Measurements from ENCODE around the gene SLC46A2.

SLC46A2 gene

DNA sequence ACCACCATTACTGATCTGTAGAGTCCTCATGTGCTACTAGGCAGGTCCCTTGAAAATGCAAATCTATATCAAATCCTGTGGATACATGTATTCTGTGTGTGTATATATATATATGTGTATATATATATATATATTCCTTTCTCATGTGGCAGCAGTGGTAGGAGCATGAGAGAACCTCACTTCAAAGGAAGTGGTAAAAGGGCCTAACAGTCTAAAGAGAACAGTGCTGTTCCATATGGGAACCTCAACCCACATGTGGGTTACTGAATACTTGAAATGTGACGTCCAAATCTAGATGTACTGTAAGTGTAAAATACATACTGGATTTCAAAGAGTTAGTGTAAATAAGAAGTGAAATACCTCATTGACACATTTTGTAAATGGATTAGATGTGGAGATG lies 5.4 kb downstream of the SLC46A2 start:
- DNase-seq (ENCODE audit: low read depth in 2 of 2) = no peak

DNA sequence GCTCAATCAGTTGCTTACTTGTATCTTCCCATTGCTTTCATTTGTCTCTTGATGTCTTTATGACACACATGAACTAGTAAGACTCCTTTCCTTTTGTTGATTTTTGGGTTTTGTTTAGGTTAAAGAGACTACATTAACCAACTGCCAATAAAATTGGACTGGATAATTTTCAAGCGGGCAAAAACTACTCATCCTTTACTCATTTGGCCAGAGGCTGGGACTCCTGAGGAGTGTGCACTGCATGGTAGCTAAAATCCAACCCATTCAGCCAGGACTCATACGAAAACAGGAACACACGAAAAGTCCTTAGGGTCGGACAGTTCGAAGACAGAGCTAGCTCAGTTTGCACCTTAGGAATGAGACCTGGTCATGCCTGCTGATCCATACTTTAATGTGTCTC lies 6.0 kb downstream of the SLC46A2 start:
- no peak for DNase-seq (ENCODE audit: low read depth in 2 of 2)

DNA sequence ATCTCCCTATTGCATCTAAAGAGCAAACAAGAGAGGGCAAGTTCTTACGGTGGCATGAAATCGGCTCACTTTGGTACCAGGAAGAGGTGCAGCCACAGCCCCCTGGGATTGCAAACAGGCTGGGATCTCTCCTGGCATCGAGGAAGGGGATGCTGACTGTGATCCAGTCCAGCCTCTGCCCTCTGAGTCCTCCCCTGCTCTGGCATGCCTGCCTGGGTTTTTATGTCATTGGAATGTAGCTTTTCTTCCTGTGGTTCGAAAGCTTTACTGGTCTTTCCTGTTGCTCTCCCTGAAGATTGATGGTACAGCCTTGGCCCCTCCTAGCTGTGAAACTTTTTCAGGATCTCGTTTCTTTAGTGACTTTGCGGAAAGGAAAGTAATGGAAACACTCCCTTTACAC lies 6.6 kb downstream of the SLC46A2 start:
- no peak for DNase-seq (ENCODE audit: low read depth in 2 of 2)

DNA sequence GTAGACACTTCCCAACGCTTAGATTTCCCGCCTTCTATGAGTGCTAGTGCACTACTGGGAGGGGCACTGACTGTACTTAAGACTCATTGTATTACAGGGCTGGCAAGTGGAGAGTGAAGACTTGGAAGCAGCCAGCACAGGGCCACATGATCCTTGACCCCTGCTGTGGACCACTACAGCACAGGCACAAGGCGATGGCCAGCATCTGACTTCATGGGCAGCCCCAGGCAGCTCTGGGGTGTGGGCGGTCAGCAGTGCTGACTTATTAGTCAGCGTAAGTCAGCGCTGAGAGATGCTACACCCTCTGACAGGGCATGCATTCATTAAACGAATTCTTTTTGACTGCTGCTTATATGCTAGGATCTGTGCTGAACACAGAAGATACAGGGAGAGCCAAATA lies 9.3 kb downstream of the SLC46A2 start:
- no peak for DNase-seq (ENCODE audit: low read depth in 2 of 2)

DNA sequence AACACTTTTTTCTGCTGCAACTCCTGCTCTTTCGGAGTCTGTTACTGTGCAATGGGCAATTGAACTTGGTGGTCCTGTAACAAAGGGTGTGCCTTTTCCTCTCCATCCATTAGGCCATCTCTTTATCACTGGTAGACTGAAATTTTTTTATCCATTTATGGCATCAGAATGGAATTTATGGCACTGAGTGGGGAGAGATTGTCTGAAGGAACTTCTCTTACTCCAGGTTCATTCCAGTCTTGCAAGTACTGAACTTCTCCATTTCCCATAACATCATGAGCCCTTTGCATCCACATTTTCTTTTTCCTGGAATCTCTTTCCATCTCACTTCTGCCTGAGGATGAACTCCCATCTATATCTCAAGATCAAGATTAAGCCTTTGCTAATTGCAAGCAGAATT lies 10.0 kb downstream of the SLC46A2 start:
- DNase-seq (ENCODE audit: low read depth in 2 of 2) = no peak

DNA sequence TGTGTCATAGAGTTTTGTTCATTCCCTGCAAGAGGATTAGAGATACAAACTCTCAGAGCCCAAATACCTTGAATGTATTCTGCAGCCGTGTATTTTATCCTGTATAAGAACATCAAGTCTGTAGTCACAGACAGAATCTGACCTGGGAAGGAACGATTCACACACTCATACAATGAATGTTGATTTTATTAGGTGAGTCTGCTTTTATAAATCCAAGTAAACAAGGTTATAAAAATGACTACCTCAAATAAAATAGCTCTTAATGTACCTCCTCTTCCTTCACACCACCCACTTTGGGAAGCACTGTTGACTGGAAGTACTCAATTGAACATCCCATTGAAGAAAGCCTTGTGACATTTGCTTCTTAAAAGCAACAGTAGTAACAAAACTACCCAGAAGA lies 11.9 kb downstream of the SLC46A2 start:
- no peak for DNase-seq (ENCODE audit: low read depth in 2 of 2)

DNA sequence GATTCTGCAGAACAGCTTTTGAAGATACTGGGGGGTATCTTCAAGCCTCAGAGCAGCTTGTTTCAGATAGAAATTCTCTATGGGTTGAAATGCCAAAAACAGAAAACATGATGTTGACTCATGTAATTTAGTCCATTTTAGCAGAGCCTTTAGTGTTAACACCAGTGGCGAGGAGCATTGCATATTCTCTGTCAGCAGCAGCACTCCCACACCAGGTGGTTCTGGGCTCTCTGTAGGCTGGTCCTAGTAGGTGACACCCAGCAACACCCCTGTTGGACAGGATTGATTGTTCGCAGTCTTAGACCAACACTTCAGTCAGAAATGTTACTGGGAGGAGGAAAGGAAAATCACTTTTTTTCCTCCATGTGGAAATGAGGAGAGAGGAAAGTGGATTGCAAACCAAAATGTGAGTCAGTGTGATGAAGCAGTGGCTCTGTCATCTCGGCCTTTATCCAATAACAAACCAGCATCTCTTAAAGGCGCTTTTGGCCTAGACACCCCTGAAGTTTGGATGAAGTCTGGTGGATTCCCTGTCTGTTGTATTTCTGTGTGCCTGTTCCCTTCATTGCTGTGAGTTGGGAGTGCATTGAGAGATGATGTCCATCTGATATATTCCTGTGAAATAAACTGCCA lies 16.8 kb downstream of the SLC46A2 start:
- no peak for DNase-seq (ENCODE audit: low read depth in 2 of 2)

DNA sequence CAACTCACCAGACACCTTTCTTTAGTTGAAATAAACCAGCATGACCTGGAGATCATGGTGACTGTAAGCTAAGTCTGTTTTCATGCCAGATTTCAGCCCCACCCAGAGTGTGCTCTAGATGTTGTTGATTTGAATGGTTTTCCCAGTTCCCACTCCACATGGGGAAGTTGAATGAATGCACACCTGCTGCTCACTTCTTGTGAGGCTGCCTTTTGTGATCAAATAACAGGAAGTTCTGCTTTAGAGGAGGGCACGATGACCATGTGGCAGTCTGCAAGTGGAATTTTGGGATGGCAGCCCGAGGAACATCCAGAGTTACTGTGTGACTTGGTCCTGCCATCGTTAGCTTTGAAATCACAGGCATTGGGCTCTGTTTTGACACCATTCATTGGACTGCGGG lies 18.7 kb downstream of the SLC46A2 start:
- no peak for DNase-seq (ENCODE audit: low read depth in 2 of 2)

DNA sequence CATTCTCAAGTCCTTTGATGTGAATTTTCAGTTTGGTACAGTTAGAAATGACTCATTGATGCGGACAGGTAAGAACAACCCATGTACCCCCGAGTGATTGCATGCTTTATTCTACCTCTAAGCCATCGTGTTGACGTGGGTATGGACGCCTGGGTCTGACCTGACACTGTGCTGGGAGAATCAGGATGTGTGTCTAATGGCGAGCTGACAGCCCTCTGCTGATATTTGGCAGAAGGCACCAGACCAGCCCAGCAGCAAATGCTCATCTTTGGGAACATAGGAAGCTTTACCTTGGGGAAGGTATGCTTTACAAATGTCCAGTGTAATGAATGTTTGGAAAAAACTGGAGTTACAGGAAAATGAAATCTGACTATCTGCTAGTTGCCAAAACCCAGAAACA lies 20.1 kb downstream of the SLC46A2 start:
- no peak for DNase-seq (ENCODE audit: low read depth in 2 of 2)

DNA sequence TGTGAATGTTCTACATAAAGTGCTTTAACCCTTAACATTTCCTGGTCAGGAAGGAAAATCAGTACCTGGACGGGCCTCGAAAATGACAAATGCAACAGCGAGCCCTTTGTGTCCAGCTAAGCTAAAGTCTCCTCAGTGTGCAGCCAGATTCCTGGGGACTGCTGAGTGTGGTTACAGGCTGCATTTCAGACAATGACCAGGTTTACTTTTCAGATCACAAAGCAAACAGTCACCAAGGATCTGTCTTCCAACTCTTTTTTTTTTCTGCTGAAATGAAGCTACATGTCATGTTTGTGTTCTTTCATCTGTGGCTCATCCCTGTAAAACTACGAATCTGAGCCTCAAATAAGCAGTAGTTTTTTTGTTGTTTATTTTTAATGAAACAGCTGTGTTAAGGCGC lies 20.8 kb downstream of the SLC46A2 start:
- DNase-seq (ENCODE audit: low read depth in 2 of 2) = no peak

DNA sequence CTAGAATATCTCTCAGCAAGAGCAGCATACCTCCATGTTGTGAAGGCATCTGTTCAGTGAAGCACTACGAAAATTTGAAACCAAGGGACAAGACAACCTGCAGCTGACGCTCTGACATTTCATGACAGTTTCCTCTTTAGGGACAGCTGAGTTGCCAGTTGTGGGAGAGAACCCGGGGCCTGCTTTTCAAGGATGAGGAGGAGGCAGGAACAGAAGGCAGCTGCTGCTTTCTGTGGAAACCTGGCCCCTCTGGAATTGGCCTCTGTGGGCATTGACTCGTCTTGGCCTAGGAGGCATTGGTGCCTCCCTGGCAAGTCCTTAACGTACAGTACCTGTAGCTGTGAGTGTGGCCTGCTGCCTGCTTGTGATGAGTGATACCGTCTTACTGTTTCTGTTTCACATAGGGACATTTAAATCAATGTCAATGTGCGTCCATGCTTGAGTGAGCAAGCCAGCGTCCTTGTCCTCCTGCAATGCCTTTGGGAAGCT lies 21.6 kb downstream of the SLC46A2 start:
- DNase-seq (ENCODE audit: low read depth in 2 of 2) = no peak

DNA sequence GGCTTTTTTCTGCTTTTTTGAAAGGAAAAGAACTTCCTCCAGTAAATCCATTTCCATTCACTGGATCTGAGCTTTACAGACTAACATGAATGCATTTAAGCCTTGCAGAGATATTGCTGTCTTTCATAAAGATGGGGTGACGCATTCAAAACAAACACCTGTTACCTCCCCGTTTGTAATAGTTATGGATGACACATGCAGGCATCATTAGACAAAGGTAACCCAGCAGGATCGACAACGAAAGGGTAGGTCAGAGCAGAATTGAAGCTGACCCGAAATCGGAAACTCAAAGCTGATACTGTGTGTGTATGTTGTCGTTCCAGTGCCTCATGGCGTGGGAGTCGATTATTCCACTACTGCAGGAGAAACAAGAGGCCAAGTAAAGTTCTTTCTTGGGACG lies 22.2 kb downstream of the SLC46A2 start:
- no peak for DNase-seq (ENCODE audit: low read depth in 2 of 2)

DNA sequence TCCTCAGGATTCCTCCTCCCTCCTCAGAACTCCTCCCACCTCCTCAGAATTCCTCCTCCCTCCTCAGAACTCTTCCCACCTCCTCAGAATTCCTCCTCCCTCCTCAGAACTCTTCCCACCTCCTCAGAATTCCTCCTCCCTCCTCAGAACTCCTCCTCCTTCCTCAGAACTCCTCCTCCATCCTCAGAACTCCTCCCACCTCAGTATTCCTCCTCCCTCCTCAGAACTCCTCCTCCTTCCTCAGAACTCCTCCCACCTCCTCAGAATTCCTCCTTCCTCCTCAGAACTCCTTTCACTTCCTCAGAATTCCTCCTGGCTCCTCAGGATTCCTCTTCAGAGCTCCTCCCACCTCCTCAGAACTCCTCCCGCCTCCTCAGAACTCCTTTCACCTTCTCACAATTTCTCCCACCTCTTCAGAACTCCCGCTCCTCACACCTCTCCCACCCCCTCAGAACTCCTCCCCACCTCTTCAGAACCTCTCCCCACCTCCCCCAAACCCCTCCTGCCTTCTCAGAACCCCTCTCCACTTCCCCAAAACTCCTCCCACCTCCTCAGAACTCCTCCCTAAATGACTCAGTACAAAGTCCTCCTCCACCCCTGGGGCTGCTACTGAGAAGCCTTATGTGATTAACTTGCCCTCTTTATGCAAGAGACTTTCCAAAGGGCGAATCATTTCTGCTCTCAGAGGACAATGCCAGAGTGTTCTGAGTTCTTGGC lies 23.2 kb downstream of the SLC46A2 start:
- no peak for DNase-seq (ENCODE audit: low read depth in 2 of 2)

DNA sequence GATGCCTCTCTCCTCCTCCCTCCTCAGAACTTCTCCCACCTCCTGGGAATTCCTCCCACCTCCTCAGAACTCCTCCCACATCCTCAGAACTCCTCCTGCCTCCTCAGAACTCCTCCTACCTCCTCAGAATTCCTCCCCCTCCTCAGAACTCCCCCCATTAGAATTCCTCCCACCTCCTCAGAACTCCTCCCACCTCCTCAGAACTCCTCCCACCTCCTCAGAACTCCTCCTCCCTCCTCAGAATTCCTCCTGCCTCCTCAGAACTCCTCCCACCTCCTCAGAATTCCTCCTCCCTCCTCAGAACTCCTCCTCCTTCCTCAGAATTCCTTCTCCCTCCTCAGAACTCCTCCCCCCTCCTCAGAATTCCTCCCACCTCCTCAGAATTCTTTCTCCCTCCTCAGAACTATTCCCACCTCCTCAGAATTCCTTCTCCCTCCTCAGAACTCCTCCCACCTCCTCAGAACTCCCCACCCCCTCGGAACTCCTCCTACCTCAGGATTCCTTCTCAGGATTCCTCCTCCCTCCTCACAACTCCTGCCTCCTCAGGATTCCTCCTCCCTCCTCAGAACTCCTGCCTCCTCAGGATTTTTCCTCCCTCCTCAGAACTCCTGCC lies 23.9 kb downstream of the SLC46A2 start:
- no peak for DNase-seq (ENCODE audit: low read depth in 2 of 2)

DNA sequence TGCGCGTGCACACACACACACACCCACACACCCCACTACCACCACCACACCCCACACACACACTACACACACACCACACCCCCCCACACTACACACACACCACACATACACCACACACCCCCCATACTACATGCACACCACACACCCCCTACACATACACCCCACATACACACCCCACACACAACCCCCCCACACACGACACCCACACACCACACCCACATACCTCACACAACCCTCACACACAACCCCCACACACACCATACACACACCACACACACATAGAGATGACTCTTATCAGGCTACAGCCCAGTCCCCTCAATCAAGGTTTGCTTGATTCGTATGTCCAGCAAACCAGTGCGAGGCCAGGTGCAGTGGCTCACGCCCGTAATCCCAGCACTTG lies 25.7 kb downstream of the SLC46A2 start:
- DNase-seq (ENCODE audit: low read depth in 2 of 2) = no peak

DNA sequence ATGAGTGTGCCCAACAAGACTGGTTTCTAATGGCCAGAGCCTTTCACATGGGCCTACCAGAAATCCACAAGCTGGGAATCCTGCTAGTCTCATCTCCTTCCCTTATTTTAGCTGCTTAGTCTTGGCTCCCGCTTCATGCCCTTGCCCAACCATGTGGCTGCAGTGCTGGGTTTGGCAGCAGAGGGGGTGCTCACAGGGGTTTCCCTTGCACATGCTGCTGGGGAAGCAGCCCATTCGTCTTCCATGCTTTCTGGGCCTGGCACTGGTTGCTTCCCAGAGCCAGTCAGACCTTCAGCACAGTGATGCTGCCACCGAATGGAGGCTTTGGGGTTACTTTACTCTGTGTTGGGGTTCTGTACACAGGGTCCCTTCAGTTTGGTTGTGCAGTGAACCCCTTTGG lies 26.3 kb downstream of the SLC46A2 start:
- DNase-seq (ENCODE audit: low read depth in 2 of 2) = no peak

DNA sequence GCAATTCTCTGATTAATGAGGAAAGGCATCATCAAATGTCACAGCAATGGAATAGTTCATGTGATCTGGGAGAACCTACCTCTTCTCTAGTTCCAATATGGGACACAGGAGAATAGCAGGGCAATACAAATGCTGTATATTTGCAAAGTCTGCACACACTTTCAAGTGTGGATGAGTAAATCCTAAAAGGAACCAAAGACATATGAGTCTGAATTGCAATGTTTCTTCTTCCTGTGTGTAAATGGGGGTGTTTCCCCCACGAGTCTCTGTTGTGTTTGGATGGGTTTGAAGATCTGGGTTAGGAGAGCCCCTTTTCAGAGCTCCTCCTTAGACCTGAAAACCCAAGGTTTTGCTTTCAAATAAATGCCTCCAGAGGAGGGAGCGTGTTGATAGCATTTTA lies 26.9 kb downstream of the SLC46A2 start:
- no peak for DNase-seq (ENCODE audit: low read depth in 2 of 2)

DNA sequence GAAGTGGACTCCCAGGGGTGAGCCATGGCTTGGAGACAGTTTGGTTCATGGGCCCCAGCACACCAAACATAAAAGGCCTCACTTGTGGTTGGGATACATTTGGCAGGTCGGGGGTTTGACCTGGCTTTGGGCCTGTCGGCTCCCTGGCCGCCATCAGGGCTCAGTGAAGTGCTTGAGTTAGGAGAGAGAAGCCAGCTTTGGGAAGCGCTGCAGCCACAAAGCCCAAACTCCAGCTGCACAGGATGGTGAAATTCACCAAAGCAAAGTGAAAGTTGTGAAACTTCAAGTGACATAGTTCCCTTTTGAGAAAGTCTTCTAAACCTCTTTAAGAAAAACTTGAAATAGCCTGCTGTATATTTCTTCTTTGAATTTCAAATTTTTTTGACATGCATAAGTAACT lies 27.5 kb downstream of the SLC46A2 start:
- no peak for DNase-seq (ENCODE audit: low read depth in 2 of 2)

DNA sequence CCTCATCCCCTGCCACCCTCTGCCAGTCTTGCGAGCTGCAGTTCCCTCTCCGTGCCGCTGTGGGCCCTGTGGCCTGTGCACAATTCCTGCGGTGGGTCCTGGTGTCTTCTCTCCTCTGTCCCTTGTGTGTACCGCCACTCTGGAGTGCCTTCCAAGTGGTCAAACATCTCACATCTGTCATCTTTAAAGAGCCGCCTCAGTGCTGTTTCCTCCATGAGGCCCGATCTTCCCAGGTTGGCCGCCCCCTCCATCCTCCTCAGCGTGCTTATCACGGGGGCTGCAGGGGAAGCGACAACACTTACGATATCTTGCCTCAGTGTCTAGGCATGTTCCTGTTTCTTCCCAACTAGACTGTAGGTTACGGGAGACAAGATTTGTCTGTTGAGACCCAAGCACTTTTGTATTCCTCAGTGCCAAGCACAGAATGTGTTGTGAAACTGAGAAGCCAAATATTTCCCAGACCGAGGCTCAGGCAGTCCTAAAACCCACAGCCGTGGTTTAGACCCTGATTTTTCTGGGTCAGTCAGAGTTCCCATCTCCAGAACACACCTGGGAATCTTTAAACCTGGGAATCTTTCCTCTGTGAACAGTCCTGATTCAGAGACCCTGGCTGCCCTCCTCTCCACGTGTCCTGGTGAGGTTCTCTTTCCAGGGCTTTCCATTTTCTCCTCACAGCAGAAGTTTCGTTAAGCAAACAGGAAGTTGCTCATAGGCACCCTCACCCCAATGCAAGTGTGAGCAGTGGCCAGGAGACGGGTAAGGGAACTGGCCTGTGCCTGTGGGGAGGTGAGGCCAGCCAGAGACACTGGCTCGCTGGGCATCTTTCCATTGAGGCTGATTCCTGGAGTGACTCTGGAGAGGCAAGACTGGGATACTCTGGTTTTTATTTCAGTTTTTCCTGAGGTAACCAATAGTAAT lies 28.8 kb downstream of the SLC46A2 start:
- DNase-seq (ENCODE audit: low read depth in 2 of 2) = no peak

DNA sequence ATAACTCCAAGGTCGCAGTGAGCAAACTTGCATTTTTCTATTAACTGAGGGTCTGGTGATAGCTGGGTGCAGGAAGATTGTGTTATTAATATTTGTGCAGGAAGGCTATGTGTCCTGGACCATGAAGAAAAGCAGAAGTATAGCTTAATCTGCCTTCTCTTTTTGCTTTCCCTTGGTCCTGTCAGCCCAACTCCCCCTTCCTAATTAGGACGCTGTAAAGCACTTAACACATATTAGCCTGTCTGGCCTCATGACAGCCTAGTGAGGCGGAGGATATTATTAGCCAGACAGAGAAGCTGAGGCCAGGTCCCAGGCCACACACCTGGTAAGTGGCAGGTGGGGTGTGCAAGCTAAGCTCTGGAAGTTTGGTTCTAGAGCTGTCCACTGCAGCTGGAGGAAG lies 29.5 kb downstream of the SLC46A2 start:
- no peak for DNase-seq (ENCODE audit: low read depth in 2 of 2)

DNA sequence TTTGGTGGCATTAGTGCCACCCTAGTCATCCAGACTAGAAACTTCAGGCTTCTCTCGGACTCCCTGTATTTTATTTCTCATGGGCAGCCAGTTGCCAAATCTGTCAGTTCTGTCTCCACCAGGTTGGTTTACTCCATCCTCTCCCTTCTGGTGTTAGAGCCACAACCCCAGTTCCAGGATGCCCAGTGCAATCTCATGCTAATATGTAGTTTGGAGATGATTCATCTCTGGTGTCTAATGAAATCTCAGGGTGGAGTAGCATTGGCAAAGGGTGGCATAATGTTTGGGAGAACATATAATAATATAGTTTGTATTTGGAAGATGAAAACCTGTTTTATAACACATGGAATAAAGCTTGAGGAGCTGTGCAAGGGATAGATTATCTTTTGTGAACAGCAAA lies 30.2 kb downstream of the SLC46A2 start:
- no peak for DNase-seq (ENCODE audit: low read depth in 2 of 2)

DNA sequence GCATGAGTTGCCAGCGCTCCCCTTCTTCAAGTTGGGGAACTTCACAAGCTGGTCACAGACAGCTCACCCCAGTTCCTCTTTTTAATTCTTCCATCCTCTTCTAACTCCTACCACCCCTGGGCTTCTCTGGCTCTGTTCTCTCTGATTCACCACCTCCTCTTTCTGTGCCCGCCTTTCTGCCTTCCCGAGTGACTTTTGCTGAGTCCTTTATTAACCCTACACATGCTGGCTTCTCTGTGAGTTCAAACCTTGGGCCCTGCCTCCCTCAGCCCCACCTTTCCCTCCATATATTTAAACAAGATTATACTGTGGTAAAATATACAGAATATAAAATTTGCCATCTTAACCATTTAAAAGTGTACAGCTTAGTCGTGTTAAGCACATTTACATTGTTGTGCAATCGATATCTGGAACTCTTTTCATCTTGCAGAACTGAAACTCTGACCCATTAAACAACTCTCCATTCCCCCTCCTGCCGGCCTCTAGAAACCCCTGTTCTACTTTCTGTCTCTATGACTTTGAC lies 32.0 kb downstream of the SLC46A2 start:
- no peak for DNase-seq (ENCODE audit: low read depth in 2 of 2)

All from stimulated activated CD8-positive, alpha-beta memory T cell treated with anti-CD3 and anti-CD28 coated beads, Interleukin-15, amount 100 ng/mL, for 4 hours (primary cell).